LNCaP clone FGC (cell line): ENCODE results near the gene CCDC186.

Experiments used
- DNase-seq: peaks from one replicate; pipeline ENCODE4 v3.0.0-alpha.2; 2011; ENCODE audit warnings: low read depth
- H3K4me3 ChIP-seq: 2 replicates; pipeline ENCODE4 v1.5.1; 2011; ENCODE audit warnings: mild to moderate bottlenecking, low read depth, low read length, control low read depth
- CTCF ChIP-seq: IDR thresholded peaks from 2 replicates; pipeline ENCODE4 v1.5.1; 2012; ENCODE audit warnings: mild to moderate bottlenecking; ENCODE audit not compliant: control insufficient read depth, insufficient read depth; ENCODE audit errors: extremely low read depth

The CCDC186 gene

GRCh38 chr10:114188001-114188400 is 14.0 kb upstream of the CCDC186 start:
- no peak overlapping the region for H3K4me3 ChIP-seq
- no peak for DNase-seq
- no peak for TF ChIP-seq CTCF

GRCh38 chr10:114184276-114184675 is 10.3 kb upstream of the CCDC186 start:
- no peak for TF ChIP-seq CTCF
- H3K4me3 ChIP-seq: no peak overlapping the region
- no peak for DNase-seq

GRCh38 chr10:114183563-114183962 is 9.6 kb upstream of the CCDC186 start:
- no peak for DNase-seq
- H3K4me3 ChIP-seq: no peak overlapping the region
- no peak for TF ChIP-seq CTCF

GRCh38 chr10:114181971-114182370 is 8.0 kb upstream of the CCDC186 start:
- no peak for DNase-seq
- TF ChIP-seq CTCF: no peak
- H3K4me3 ChIP-seq: no peak overlapping the region

GRCh38 chr10:114180937-114181336 is 6.9 kb upstream of the CCDC186 start:
- TF ChIP-seq CTCF: no peak

GRCh38 chr10:114179747-114180146 is 5.7 kb upstream of the CCDC186 start:
- no peak for TF ChIP-seq CTCF
- DNase-seq: peak; percentile 69
- H3K4me3 ChIP-seq: peak overlapping the region; percentile 21

More at GRCh38 chr10:114180937-114181336, 6.9 kb upstream of the CCDC186 start:
- DNase-seq: no peak
- no peak overlapping the region for H3K4me3 ChIP-seq

GRCh38 chr10:114179148-114179547 is 5.1 kb upstream of the CCDC186 start, which contains the start of gene TDRD1:
Gene TDRD1 (plus strand): TSS chr10:114179353. CDS start chr10:114187832, 8,479 bp downstream.
- TF ChIP-seq CTCF: no peak
- DNase-seq: no peak
- peak within 1 kb of the TSS; percentile 21 for H3K4me3 ChIP-seq
